Cardiac muscle cell (in vitro differentiated cells and primary cell): ENCODE results near the gene RARB. TPM values are rescaled to one million over a fixed set of nuclear protein-coding genes. Genes with fewer than 3 reads are reported as not detected.

ENCODE experiments used
- DNase-seq, 2 donors: peaks; one replicate each; pipeline versions ENCODE4 v3.0.0 to v3.0.0-alpha.2; 2010 to 2017; ENCODE audit warnings: low read depth in 1 of 2, low spot score in 1 of 2
- H3K27ac ChIP-seq: fragments of 200-600 bp; sonication (generic); 2 replicates; pipeline ENCODE4 v1.5.1; 2016
- H3K27me3 ChIP-seq: fragments of 200-600 bp; sonication (generic); 2 replicates; pipeline ENCODE4 v1.6.0; 2016; ENCODE audit warnings: control low read depth
- H3K36me3 ChIP-seq: fragments of 200-600 bp; sonication (generic); 2 replicates; pipeline ENCODE4 v1.5.1; 2016; ENCODE audit warnings: control low read depth
- H3K4me1 ChIP-seq: fragments of 200-600 bp; sonication (generic); 2 replicates; pipeline ENCODE4 v1.8.1; 2017; ENCODE audit warnings: low read depth, mild to moderate bottlenecking, mixed run types
- H3K4me3 ChIP-seq: fragments of 200-600 bp; sonication (generic); 2 replicates; pipeline ENCODE4 v1.5.1; 2016; ENCODE audit warnings: mild to moderate bottlenecking
- H3K9me3 ChIP-seq: fragments of 200-600 bp; sonication (generic); 2 replicates; pipeline ENCODE4 v1.5.1; 2017; ENCODE audit warnings: low read depth, mild to moderate bottlenecking, control low read depth
- CTCF ChIP-seq: IDR thresholded peaks from 2 replicates; pipeline ENCODE4 v1.5.1; 2012; ENCODE audit warnings: low read depth, mild to moderate bottlenecking, low read length
- polyA plus RNA-seq: library from polyadenylated mRNA; unstranded; fragments of >200 nt; fragmentation: Nextera tagmentation; extraction: Ambion mirVana; gene quantifications from 2 replicates; pipeline ENCODE4 v1.2.1, GENCODE V29; 2016
- total RNA-seq: library from RNA; depleted of rRNA; stranded (reverse); fragments of >200 nt; gene quantifications from 2 replicates; pipeline ENCODE4 v1.2.3, GENCODE V29; 2016

Gene RARB
- total and polyA plus RNA-seq, 2 experiments from 2014 or later = 22.4 to 27.2 TPM

- Histone ChIP-seq H3K9me3 (no peaks in the 10 kb centered on the region), H3K27ac (peak overlapping the region; percentile 56)
Measured at GRCh38 chr3:25555695-25556437, 127.8 kb downstream of the RARB start.

GRCh38 chr3:25556447-25556846, 128.4 kb downstream of the RARB start:
- peaks cover 32% of the 10 kb centered on the region for H3K4me1 ChIP-seq
- H3K4me3 ChIP-seq = no peak overlapping the region
- DNase-seq = no peak
- no peaks in the 10 kb centered on the region for H3K36me3 ChIP-seq
- H3K27ac ChIP-seq = peak overlapping the region; percentile 56
- H3K27me3 ChIP-seq = no peaks in the 10 kb centered on the region
- H3K9me3 ChIP-seq = no peaks in the 10 kb centered on the region
- no peak for TF ChIP-seq CTCF

More at GRCh38 chr3:25555695-25556437, 127.8 kb downstream of the RARB start:
- Histone ChIP-seq H3K36me3 (no peaks in the 10 kb centered on the region), H3K4me3 (no peak overlapping the region), H3K4me1 (peaks cover 30% of the 10 kb centered on the region), H3K27me3 (no peaks in the 10 kb centered on the region)
- TF ChIP-seq CTCF = no peak
- no peak for DNase-seq

- H3K4me1 ChIP-seq = peaks cover 41% of the 10 kb centered on the region
- DNase-seq = peak in 1 of 2 donors; percentile 27
- no peak for TF ChIP-seq CTCF
Measured at GRCh38 chr3:25557694-25558093, 129.6 kb downstream of the RARB start.

GRCh38 chr3:25558121-25558520, 130.1 kb downstream of the RARB start:
- H3K9me3 ChIP-seq = no peaks in the 10 kb centered on the region
- no peak overlapping the region for H3K27ac ChIP-seq
- no peaks in the 10 kb centered on the region for H3K27me3 ChIP-seq
- peaks cover 44% of the 10 kb centered on the region for H3K4me1 ChIP-seq
- no peak overlapping the region for H3K4me3 ChIP-seq
- DNase-seq = peak in 1 of 2 donors; percentile 73
- no peaks in the 10 kb centered on the region for H3K36me3 ChIP-seq
- no peak for TF ChIP-seq CTCF

More at GRCh38 chr3:25557694-25558093, 129.6 kb downstream of the RARB start:
- Histone ChIP-seq H3K27ac (no peak overlapping the region), H3K36me3 (no peaks in the 10 kb centered on the region), H3K9me3 (no peaks in the 10 kb centered on the region), H3K4me3 (no peak overlapping the region), H3K27me3 (no peaks in the 10 kb centered on the region)

- no peak for TF ChIP-seq CTCF
- no peak for DNase-seq
- Histone ChIP-seq H3K9me3 (no peaks in the 10 kb centered on the region), H3K4me3 (no peak overlapping the region), H3K27ac (no peak overlapping the region), H3K4me1 (peaks cover 40% of the 10 kb centered on the region), H3K27me3 (no peaks in the 10 kb centered on the region), H3K36me3 (no peaks in the 10 kb centered on the region)
Measured at GRCh38 chr3:25558796-25559195, 130.7 kb downstream of the RARB start.
